ENCODE data around the gene STARD13.

Gene STARD13

GRCh38 chr13:33212396-33212795 lies 73.2 kb downstream of the STARD13 start:
- H3K9ac ChIP-seq (ENCODE audit: low read length): no peak overlapping the region
- no peaks in the 10 kb centered on the region for H3K27me3 ChIP-seq (ENCODE audit: low read length)
- H3K4me2 ChIP-seq (ENCODE audit: low read depth, low read length, poor library complexity, severe bottlenecking): no peak overlapping the region
- H4K20me1 ChIP-seq (ENCODE audit: low read depth, low read length): no peaks in the 10 kb centered on the region
- H2AFZ ChIP-seq (ENCODE audit: low read depth, low read length, severe bottlenecking): no peak overlapping the region
- H3K9me3 ChIP-seq (ENCODE audit: insufficient read depth, low read length): no peaks in the 10 kb centered on the region
- H3K4me3 ChIP-seq (ENCODE audit: insufficient read depth, low read length, poor library complexity, severe bottlenecking): no peak overlapping the region
- no peaks in the 10 kb centered on the region for H3K36me3 ChIP-seq (ENCODE audit: low read length)
- H3K9me2 ChIP-seq (replicated peaks; ENCODE audit: insufficient read depth, low read length): no peaks in the 10 kb centered on the region
- no peak for TF ChIP-seq CTCF (IDR thresholded peaks at IDR 0.05; ENCODE audit: insufficient read depth, low read length, poor library complexity, severe bottlenecking)
- TF ChIP-seq EZH2phosphoT487 (conservative IDR thresholded peaks at IDR 0.05; ENCODE audit: low read length): no peak
- no peak overlapping the region for H3K27ac ChIP-seq (ENCODE audit: low read depth, low read length)
- H3F3A ChIP-seq (ENCODE audit: insufficient read depth): no peaks in the 10 kb centered on the region
- H3K79me2 ChIP-seq (ENCODE audit: insufficient read depth, low read length): no peaks in the 10 kb centered on the region

- H3K27ac ChIP-seq (ENCODE audit: low read depth, low read length): no peak overlapping the region
- no peaks in the 10 kb centered on the region for H3F3A ChIP-seq (ENCODE audit: insufficient read depth)
Measured at GRCh38 chr13:33210090-33210489, 75.5 kb downstream of the STARD13 start.

GRCh38 chr13:33208290-33209220 lies 77.0 kb downstream of the STARD13 start:
- no peaks in the 10 kb centered on the region for H3K9me2 ChIP-seq (replicated peaks; ENCODE audit: insufficient read depth, low read length)
- H2AFZ ChIP-seq (ENCODE audit: low read depth, low read length, severe bottlenecking): no peak overlapping the region
- TF ChIP-seq CTCF (IDR thresholded peaks at IDR 0.05; ENCODE audit: insufficient read depth, low read length, poor library complexity, severe bottlenecking): no peak
- no peak for TF ChIP-seq EZH2phosphoT487 (conservative IDR thresholded peaks at IDR 0.05; ENCODE audit: low read length)
- H4K20me1 ChIP-seq (ENCODE audit: low read depth, low read length): no peaks in the 10 kb centered on the region
- H3K4me2 ChIP-seq (ENCODE audit: low read depth, low read length, poor library complexity, severe bottlenecking): no peak overlapping the region
- H3K79me2 ChIP-seq (ENCODE audit: insufficient read depth, low read length): no peaks in the 10 kb centered on the region
- H3K9me3 ChIP-seq (ENCODE audit: insufficient read depth, low read length): no peaks in the 10 kb centered on the region
- no peak overlapping the region for H3K4me3 ChIP-seq (ENCODE audit: insufficient read depth, low read length, poor library complexity, severe bottlenecking)
- no peaks in the 10 kb centered on the region for H3K27me3 ChIP-seq (ENCODE audit: low read length)
- no peaks in the 10 kb centered on the region for H3F3A ChIP-seq (ENCODE audit: insufficient read depth)
- H3K9ac ChIP-seq (ENCODE audit: low read length): no peak overlapping the region
- H3K36me3 ChIP-seq (ENCODE audit: low read length): no peaks in the 10 kb centered on the region
- no peak overlapping the region for H3K27ac ChIP-seq (ENCODE audit: low read depth, low read length)

More at GRCh38 chr13:33210090-33210489, 75.5 kb downstream of the STARD13 start:
- Histone ChIP-seq H3K36me3 (ENCODE audit: low read length) (no peaks in the 10 kb centered on the region), H3K4me2 (ENCODE audit: low read depth, low read length, poor library complexity, severe bottlenecking) (no peak overlapping the region), H3K9me3 (ENCODE audit: insufficient read depth, low read length) (no peaks in the 10 kb centered on the region), H3K27me3 (ENCODE audit: low read length) (no peaks in the 10 kb centered on the region), H2AFZ (ENCODE audit: low read depth, low read length, severe bottlenecking) (no peak overlapping the region), H3K9ac (ENCODE audit: low read length) (no peak overlapping the region), H3K4me3 (ENCODE audit: insufficient read depth, low read length, poor library complexity, severe bottlenecking) (no peak overlapping the region), H3K9me2 (replicated peaks; ENCODE audit: insufficient read depth, low read length) (no peaks in the 10 kb centered on the region), H4K20me1 (ENCODE audit: low read depth, low read length) (no peaks in the 10 kb centered on the region), H3K79me2 (ENCODE audit: insufficient read depth, low read length) (no peaks in the 10 kb centered on the region)
- TF ChIP-seq EZH2phosphoT487 (conservative IDR thresholded peaks at IDR 0.05; ENCODE audit: low read length) (no peak), CTCF (IDR thresholded peaks at IDR 0.05; ENCODE audit: insufficient read depth, low read length, poor library complexity, severe bottlenecking) (no peak)
